ENCODE data around the gene FCER2. TPM values are rescaled to one million over a fixed set of nuclear protein-coding genes. Genes with fewer than 3 reads are reported as not detected.

Gene FCER2
- total RNA-seq, 4 donors from 2014 or later: 0.28 TPM; not detected in 3

DNA sequence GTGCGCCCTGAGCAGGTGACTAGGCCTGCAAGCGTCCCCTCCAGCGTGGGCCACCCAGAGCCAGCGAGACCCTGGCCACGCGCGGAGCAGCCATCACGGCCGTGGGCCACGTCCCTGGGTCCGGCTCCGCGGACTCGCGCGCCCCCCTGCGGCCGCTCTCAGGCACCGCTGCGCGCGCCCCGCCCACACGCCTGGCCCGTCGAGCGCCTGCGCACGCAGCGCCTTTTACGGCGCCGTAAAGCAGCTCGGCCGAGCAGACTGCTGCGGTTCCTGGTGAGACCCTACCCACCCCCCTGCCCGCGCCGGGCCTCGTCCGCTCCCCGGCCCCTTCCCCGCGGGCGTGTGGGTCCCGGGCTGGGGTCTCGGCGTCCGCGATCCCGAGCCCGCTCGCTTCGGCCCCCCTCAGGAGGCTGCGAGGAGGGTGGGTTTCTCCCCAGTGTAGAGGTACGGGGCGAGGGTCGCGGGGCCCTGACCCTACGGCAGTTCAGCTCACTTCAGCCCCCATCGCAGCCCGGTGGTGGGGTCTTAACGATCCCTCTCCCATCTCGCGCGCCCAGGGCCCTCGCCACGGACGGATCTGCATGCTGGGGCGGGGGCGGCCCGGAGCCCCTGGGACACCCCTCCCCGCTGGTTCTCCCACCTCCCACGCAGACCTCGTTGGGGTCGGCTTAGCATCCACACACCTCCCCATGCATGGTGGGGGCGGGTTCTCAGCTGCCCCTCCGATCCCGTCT is 21.2 kb downstream of the FCER2 start, which contains the start of gene TRAPPC5:
Gene TRAPPC5, plus strand, starts transcription at position 228 of the 734 bp plus-strand sequence. CDS start 1,421 bp downstream, outside the sequence.
- Histone ChIP-seq H3K4me3 (peak within 1 kb of the TSS; percentile 96 to 99), H3K9me3 (no peaks in the 10 kb centered on the region), H3K36me3 (no peaks in the 10 kb centered on the region), H3K27ac (peak within 1 kb of the TSS; percentile 78 to 90), H3K27me3 (no peaks in the 10 kb centered on the region), H3K4me1 (peaks cover 0 to 10% of the 10 kb centered on the region in 2 donors)
- intact Hi-C loops (cut with DNase I; ENCODE audit: low total_unique reads): no loop called here
- DNase-seq: peak; percentile 67 to 89
- peak; percentile 40 to 62 for TF ChIP-seq POLR2A (IDR thresholded peaks at IDR 0.05)
- TF ChIP-seq, protein P1, sequence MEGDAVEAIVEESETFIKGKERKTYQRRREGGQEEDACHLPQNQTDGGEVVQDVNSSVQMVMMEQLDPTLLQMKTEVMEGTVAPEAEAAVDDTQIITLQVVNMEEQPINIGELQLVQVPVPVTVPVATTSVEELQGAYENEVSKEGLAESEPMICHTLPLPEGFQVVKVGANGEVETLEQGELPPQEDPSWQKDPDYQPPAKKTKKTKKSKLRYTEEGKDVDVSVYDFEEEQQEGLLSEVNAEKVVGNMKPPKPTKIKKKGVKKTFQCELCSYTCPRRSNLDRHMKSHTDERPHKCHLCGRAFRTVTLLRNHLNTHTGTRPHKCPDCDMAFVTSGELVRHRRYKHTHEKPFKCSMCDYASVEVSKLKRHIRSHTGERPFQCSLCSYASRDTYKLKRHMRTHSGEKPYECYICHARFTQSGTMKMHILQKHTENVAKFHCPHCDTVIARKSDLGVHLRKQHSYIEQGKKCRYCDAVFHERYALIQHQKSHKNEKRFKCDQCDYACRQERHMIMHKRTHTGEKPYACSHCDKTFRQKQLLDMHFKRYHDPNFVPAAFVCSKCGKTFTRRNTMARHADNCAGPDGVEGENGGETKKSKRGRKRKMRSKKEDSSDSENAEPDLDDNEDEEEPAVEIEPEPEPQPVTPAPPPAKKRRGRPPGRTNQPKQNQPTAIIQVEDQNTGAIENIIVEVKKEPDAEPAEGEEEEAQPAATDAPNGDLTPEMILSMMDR (IDR thresholded peaks at IDR 0.05): peak; percentile 64 to 99 (median 96)

DNA sequence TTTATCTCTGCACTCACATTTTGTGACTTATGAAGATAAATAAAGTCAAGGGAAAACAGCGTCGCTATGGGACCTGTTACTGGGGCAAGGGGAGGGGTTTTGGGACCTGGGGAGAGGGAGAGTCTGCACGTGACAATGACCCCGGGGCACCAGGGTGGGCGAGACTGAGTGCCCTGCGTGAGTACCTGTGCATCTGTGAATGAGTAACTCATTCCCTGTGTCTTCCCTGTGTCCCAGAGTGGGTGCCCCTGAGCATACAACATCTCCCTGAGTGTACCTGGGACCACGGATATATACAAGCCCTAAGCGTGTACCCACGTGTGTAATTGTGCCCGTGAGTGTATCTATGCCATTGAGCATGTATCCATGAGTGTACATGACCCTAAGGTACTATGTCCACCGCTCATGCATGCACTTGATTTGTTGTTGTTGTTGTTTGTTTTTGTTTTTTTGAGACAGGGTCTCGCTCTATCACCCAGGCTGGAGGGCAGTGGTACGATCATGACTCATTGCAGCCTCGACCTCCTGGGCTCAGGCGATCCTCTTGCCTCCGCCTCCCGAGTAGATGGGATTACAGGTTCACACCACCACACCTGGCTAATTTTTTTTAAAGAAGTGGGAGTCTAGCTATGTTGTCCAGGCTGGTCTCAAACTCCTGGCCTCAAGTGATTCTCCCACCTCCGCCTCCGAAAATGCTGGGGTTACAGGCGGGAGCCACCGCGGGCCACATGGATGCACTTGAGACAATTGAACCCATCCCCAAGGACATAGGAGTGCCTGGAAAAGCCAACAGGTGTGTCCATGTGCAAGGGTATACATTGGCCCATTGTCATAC is 21.9 kb downstream of the FCER2 start:
- H3K4me1 ChIP-seq: peaks cover 0 to 10% of the 10 kb centered on the region in 2 donors
- H3K36me3 ChIP-seq: no peaks in the 10 kb centered on the region
- H3K9me3 ChIP-seq: no peaks in the 10 kb centered on the region
- no peak for DNase-seq
- intact Hi-C loops (cut with DNase I; ENCODE audit: low total_unique reads): no loop called here
- TF ChIP-seq, protein P1 (IDR thresholded peaks at IDR 0.05): no peak
- no peak for TF ChIP-seq POLR2A (IDR thresholded peaks at IDR 0.05)
- peak overlapping the region; percentile 96 to 99 for H3K4me3 ChIP-seq
- H3K27ac ChIP-seq: peak overlapping the region in 1 of 2 donors; percentile 90
- H3K27me3 ChIP-seq: no peaks in the 10 kb centered on the region

DNA sequence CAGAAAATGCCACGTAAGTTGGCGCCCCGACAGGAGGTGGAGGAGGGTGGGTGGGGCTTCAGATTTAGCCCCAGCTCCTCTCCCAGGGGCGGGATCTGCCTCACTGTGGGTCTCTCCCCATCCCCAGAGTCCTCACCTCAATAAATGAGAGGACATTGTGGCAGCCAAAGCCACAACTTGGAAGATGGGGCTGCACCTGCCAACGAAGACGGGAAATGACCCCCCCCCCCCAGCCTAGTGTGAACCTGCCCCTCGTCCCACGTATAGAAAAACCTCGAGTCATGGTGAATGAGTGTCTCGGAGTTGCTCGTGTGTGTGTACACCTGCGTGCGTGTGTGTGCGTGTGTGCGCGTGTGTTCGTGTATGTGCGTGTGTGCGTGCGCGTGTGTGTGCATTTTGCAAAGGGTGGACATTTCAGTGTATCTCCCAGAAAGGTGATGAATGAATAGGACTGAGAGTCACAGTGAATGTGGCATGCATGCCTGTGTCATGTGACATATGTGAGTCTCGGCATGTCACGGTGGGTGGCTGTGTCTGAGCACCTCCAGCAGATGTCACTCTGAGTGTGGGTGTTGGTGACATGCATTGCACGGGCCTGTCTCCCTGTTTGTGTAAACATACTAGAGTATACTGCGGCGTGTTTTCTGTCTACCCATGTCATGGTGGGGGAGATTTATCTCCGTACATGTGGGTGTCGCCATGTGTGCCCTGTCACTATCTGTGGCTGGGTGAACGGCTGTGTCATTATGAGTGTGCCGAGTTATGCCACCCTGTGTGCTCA is 22.8 kb downstream of the FCER2 start:
- Histone ChIP-seq H3K4me3 (no peak overlapping the region), H3K9me3 (no peaks in the 10 kb centered on the region), H3K27me3 (no peaks in the 10 kb centered on the region), H3K4me1 (peaks cover 0 to 10% of the 10 kb centered on the region in 2 donors), H3K27ac (no peak overlapping the region), H3K36me3 (no peaks in the 10 kb centered on the region)
- intact Hi-C loops (cut with DNase I; ENCODE audit: low total_unique reads): no loop called here
- DNase-seq: no peak
- TF ChIP-seq, protein P1 (IDR thresholded peaks at IDR 0.05): no peak
- no peak for TF ChIP-seq POLR2A (IDR thresholded peaks at IDR 0.05)

DNA sequence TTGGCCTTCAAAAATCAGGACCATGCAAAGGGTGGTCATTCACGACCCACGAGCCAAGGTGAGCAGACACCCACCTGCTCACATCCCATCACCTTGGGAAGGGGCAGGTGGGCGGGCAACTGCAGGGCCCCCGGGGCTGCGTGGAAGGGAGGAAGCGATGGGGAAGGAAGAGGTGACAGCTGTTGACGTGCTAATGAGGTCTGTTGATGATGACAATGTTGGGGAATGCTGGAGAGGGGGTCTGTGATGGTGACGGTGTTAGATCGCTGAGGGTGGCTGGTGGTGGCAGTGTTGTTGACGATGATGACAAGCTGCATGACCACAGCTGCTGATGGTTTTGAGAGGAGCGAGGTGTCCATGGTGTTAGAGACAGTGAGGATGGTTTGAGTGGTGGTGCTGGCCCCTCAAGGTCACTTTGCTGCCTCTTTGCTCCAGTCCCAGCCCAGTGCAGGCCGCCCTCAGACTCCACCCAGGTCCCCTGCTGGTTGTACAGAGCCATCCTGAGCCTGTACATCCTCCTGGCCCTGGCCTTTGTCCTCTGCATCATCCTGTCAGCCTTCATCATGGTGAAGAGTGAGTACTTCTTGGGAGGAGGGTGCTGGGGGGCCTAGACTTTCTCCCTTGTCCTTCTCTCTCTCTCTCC is 24.1 kb downstream of the FCER2 start:
- peaks cover 0 to 10% of the 10 kb centered on the region in 2 donors for H3K4me1 ChIP-seq
- no peaks in the 10 kb centered on the region for H3K27me3 ChIP-seq
- no peaks in the 10 kb centered on the region for H3K9me3 ChIP-seq
- no peak for DNase-seq
- H3K4me3 ChIP-seq: no peak overlapping the region
- no peak for TF ChIP-seq POLR2A (IDR thresholded peaks at IDR 0.05)
- TF ChIP-seq, protein P1 (IDR thresholded peaks at IDR 0.05): no peak
- no peak overlapping the region for H3K27ac ChIP-seq
- intact Hi-C loops (cut with DNase I; ENCODE audit: low total_unique reads): no loop called here
- H3K36me3 ChIP-seq: no peaks in the 10 kb centered on the region
